IMR-90 (cell line): Measurements from ENCODE around the gene MSANTD4. TPM values are rescaled to one million over a fixed set of nuclear protein-coding genes. Genes with fewer than 3 reads are reported as not detected.

Experiments used
- ATAC-seq: fragments of 200-7000 bp; cut with Tn5 transposase; 2 replicates; pipeline ENCODE4 v1.9.1; 2020; ENCODE audit warnings: low read depth, mild to moderate bottlenecking, moderate library complexity
- BruUV-seq: library from RNA; stranded (reverse); fragments of 400-500 nt; replicated peaks from 2 replicates; lab custom pipeline; 2021; lab: Mats Ljungman, UMichigan
- CTCF ChIA-PET: fragments of 300-600 bp; formaldehyde crosslinking; extraction: SDS; loops from one replicate; lab custom pipeline; 2021; ENCODE audit warnings: antibody characterized with exemption; lab: Yijun Ruan, JAX
- POLR2A ChIA-PET: fragments of 300-600 bp; sonication (Branson Sonifier 250); formaldehyde crosslinking; loops from one replicate; lab custom pipeline; 2022; ENCODE audit warnings: antibody characterized with exemption; ENCODE audit not compliant: unreplicated experiment; lab: Charles Lee
- DNase-seq: peaks from one replicate; pipeline ENCODE4 v3.0.0; 2013
- H2AFZ ChIP-seq: replicated peaks from 2 replicates; pipeline ENCODE3; 2013; ENCODE audit warnings: low read length, mild to moderate bottlenecking; ENCODE audit not compliant: poor library complexity
- H2AK5ac ChIP-seq: 2 replicates; pipeline ENCODE4 v1.6.1; 2013; ENCODE audit warnings: low read depth, low read length, inconsistent platforms
- H2AK9ac ChIP-seq: replicated peaks from 2 replicates; pipeline ENCODE3; 2013; ENCODE audit warnings: mild to moderate bottlenecking, low read depth, low read length, moderate library complexity; ENCODE audit not compliant: poor library complexity
- H2BK120ac ChIP-seq: 2 replicates; pipeline ENCODE4 v1.6.1; 2013; ENCODE audit warnings: low read depth, low read length, inconsistent platforms
- H2BK15ac ChIP-seq: 3 replicates; pipeline ENCODE4 v1.6.1; 2013; ENCODE audit warnings: low read depth, low read length, inconsistent platforms
- H2BK20ac ChIP-seq: 2 replicates; pipeline ENCODE4 v1.6.1; 2013; ENCODE audit warnings: low read depth, mild to moderate bottlenecking, inconsistent platforms, low read length, moderate library complexity
- H2BK5ac ChIP-seq: 2 replicates; pipeline ENCODE4 v1.6.1; 2013; ENCODE audit warnings: mild to moderate bottlenecking, low read depth, low read length, inconsistent platforms; ENCODE audit not compliant: poor library complexity, severe bottlenecking
- H3K14ac ChIP-seq: replicated peaks from 2 replicates; pipeline ENCODE4 v1.6.1; 2013; ENCODE audit warnings: low read depth, low read length, inconsistent platforms
- H3K18ac ChIP-seq: 2 replicates; pipeline ENCODE4 v1.6.1; 2013; ENCODE audit warnings: low read depth, low read length, control low read depth
- H3K23ac ChIP-seq: 2 replicates; pipeline ENCODE4 v1.6.1; 2013; ENCODE audit warnings: low read depth, low read length, inconsistent platforms
- H3K27ac ChIP-seq: 2 replicates; pipeline ENCODE4 v1.5.1; 2013; ENCODE audit warnings: mild to moderate bottlenecking, control low read depth, low read length; ENCODE audit not compliant: insufficient read depth
- H3K27me3 ChIP-seq: 2 replicates; pipeline ENCODE4 v1.6.1; 2013; ENCODE audit warnings: low read length; ENCODE audit not compliant: control insufficient read depth, insufficient read depth
- H3K36me3 ChIP-seq: 2 replicates; pipeline ENCODE4 v1.6.1; 2013; ENCODE audit warnings: low read length, mixed read lengths; ENCODE audit not compliant: control insufficient read depth, insufficient read depth
- H3K4ac ChIP-seq: 2 replicates; pipeline ENCODE4 v1.6.1; 2013; ENCODE audit warnings: low read depth, low read length, inconsistent platforms
- H3K4me1 ChIP-seq: 2 replicates; pipeline ENCODE4 v1.6.1; 2013; ENCODE audit warnings: low read length, mixed read lengths; ENCODE audit not compliant: control insufficient read depth, insufficient read depth
- H3K4me2 ChIP-seq: 2 replicates; pipeline ENCODE4 v1.6.1; 2013; ENCODE audit warnings: low read depth, mild to moderate bottlenecking, control low read depth, low read length, moderate library complexity
- H3K4me3 ChIP-seq: 2 replicates; pipeline ENCODE4 v1.5.1; 2013; ENCODE audit warnings: low read depth, mild to moderate bottlenecking, control low read depth, low read length, moderate library complexity; ENCODE audit not compliant: insufficient read depth
- H3K56ac ChIP-seq: 2 replicates; pipeline ENCODE4 v1.6.1; 2013; ENCODE audit warnings: low read length, inconsistent platforms; ENCODE audit not compliant: insufficient read depth; ENCODE audit errors: extremely low read depth
- H3K79me1 ChIP-seq, 2 experiments: 2 replicates each; pipeline ENCODE4 v1.6.1; 2013; ENCODE audit warnings: low read length in 2 of 2, inconsistent platforms in 1 of 2, low read depth in 1 of 2
- H3K9ac ChIP-seq: 2 replicates; pipeline ENCODE4 v1.6.1; 2013; ENCODE audit warnings: low read depth, low read length, control low read depth
- H3K9me1 ChIP-seq: 2 replicates; pipeline ENCODE4 v1.6.1; 2013; ENCODE audit warnings: low read length, inconsistent platforms; ENCODE audit not compliant: insufficient read depth
- H3K9me3 ChIP-seq: 2 replicates; pipeline ENCODE4 v1.6.1; 2013; ENCODE audit warnings: low read length; ENCODE audit not compliant: control insufficient read depth, insufficient read depth
- H4K20me1 ChIP-seq: 2 replicates; pipeline ENCODE4 v1.6.1; 2013; ENCODE audit warnings: low read length, inconsistent platforms; ENCODE audit not compliant: insufficient read depth
- H4K5ac ChIP-seq: 2 replicates; pipeline ENCODE4 v1.6.1; 2013; ENCODE audit warnings: mild to moderate bottlenecking, low read depth, low read length, control low read depth
- H4K8ac ChIP-seq, 2 experiments: 2 replicates each; pipeline ENCODE4 v1.6.1; 2013; ENCODE audit warnings: low read depth in 2 of 2, low read length in 2 of 2, control low read depth in 1 of 2, inconsistent platforms in 1 of 2
- H4K91ac ChIP-seq: 2 replicates; pipeline ENCODE4 v1.6.1; 2013; ENCODE audit warnings: low read depth, low read length, inconsistent platforms; ENCODE audit not compliant: insufficient read depth
- CEBPB ChIP-seq: IDR thresholded peaks from 2 replicates; pipeline ENCODE4 v1.6.1; 2012; ENCODE audit warnings: low read depth, low read length, improper control_type of control experiment
- RFX5 ChIP-seq: IDR thresholded peaks from 2 replicates; pipeline ENCODE4 v1.8.0; 2012; ENCODE audit warnings: low read depth, mild to moderate bottlenecking, low read length, moderate library complexity
- WGBS, 2 experiments: methylation state at CpG; one replicate each; pipeline versions ENCODE4 v1.1.5 to v1.1.7; 2013; ENCODE audit warnings: missing lambda C conversion rate in 2 of 2; ENCODE audit not compliant: insufficient read length in 1 of 2; ENCODE audit errors: extremely low coverage in 2 of 2; 5-methylcytosine and 5-hydroxymethylcytosine counted together
- dilution Hi-C: fragments of 300-500 bp; cut with HindIII; formaldehyde crosslinking; loops from one replicate; pipeline ENCODE4 v1.14.3; 2018; ENCODE audit warnings: low sequenced_read_pairs; ENCODE audit not compliant: unreplicated experiment
- in situ Hi-C: fragments of 300-500 bp; cut with MboI; formaldehyde crosslinking; loops from 3 replicates; pipeline ENCODE4 v1.14.3; 2019; ENCODE audit warnings: low sequenced_read_pairs, inconsistent platforms, mixed read lengths
- intact Hi-C: fragments of 100-400 bp; cut with micrococcal nuclease; formaldehyde crosslinking; loops from 2 replicates; pipeline ENCODE4 v1.10.0; 2022
- polyA plus RNA-seq, 3 experiments: library from polyadenylated mRNA; depleted of rRNA; stranded (reverse); fragments of >200 nt; gene quantifications; 2 replicates each; pipeline ENCODE4 v1.2.3, GENCODE V29; 2012; ENCODE audit warnings: low replicate concordance in 1 of 3
- total RNA-seq: library from RNA; depleted of rRNA; stranded (reverse); fragments of >200 nt; gene quantifications from 2 replicates; pipeline ENCODE4 v1.2.3, GENCODE V29; 2012

MSANTD4 gene
- total and polyA plus RNA-seq, 2 of the 4 experiments (the other 2 are of a cell fraction) = 9.4 to 18.8 TPM

GRCh38 chr11:105989124-105989523 lies 32.9 kb downstream of the MSANTD4 start:
- no peak overlapping the region for H2BK5ac ChIP-seq
- TF ChIP-seq RFX5 (no peak), CEBPB (peak; percentile 61)
- in situ Hi-C loops = no loop called here
- H3K4me3 ChIP-seq = no peak overlapping the region
- peaks cover 5% of the 10 kb centered on the region; the same call in 1 of the 2 replicates for H3K9me1 ChIP-seq
- H3K4ac ChIP-seq = no peak overlapping the region
- H3K18ac ChIP-seq = no peak overlapping the region
- no peak overlapping the region for H3K4me2 ChIP-seq
- CTCF ChIA-PET = no interaction called here
- no peak overlapping the region for H2AFZ ChIP-seq
- ATAC-seq = no peak
- H3K79me1 ChIP-seq = no peaks in the 10 kb centered on the region
- no peak overlapping the region for H2AK9ac ChIP-seq
- no peak overlapping the region for H3K23ac ChIP-seq
- no peak overlapping the region for H3K56ac ChIP-seq
- no peak overlapping the region for H2BK120ac ChIP-seq
- no peak overlapping the region for H3K14ac ChIP-seq
- no peak for DNase-seq
- no peak overlapping the region for H3K9ac ChIP-seq
- H4K5ac ChIP-seq = no peak overlapping the region
- no peak overlapping the region for H4K91ac ChIP-seq
- no peak overlapping the region for H4K8ac ChIP-seq
- intact Hi-C loops = no loop called here
- no CpG with 5 or more reads among the region's 2 CpGs for WGBS, 2 experiments
- BruUV-seq = no TSS peak
- dilution Hi-C loops = no loop called here
- peaks cover 4% of the 10 kb centered on the region for H3K4me1 ChIP-seq
- H3K36me3 ChIP-seq = no peaks in the 10 kb centered on the region
- H3K27ac ChIP-seq = no peak overlapping the region
- no peak overlapping the region for H2BK20ac ChIP-seq
- H3K27me3 ChIP-seq = no peaks in the 10 kb centered on the region
- H2AK5ac ChIP-seq = no peak overlapping the region
- H4K20me1 ChIP-seq = no peaks in the 10 kb centered on the region
- POLR2A ChIA-PET = interaction anchor here (1.0 kb wide), 1 partner anchor 10 kb away, joined by 3 read pairs; no protein-coding TSS in a partner anchor
- no peaks in the 10 kb centered on the region; the same call in 1 of the 2 replicates for H3K9me3 ChIP-seq
- H2BK15ac ChIP-seq = no peak overlapping the region
